Activated T-helper 1 cell treated with anti-CD3 and anti-CD28 coated beads, Interleukin-12 subunit alpha, Interleukin-12 subunit beta, Interleukin-2, Interleukin-4 antibody, amounts not matched to agents 30 ng/mL and 10 ng/mL and 1 ng/mL, durations not matched to agents 14 hours and 24 hours and 36 hours (primary cell): ENCODE measurements around the gene NEDD9. TPM values are rescaled to one million over a fixed set of nuclear protein-coding genes. Genes with fewer than 3 reads are reported as not detected.

ENCODE experiments used
- DNase-seq: peaks from one replicate; pipeline ENCODE4 v3.0.0; 2021; ENCODE audit warnings: low spot score
- H3K27ac Mint-ChIP-seq: one replicate; pipeline ENCODE4 v1.8.0; 2021; ENCODE audit warnings: mild to moderate bottlenecking, mixed read lengths
- H3K27me3 Mint-ChIP-seq: one replicate; pipeline ENCODE4 v1.8.0; 2022; ENCODE audit warnings: mild to moderate bottlenecking, moderate library complexity, mixed read lengths; ENCODE audit not compliant: insufficient read depth
- H3K36me3 Mint-ChIP-seq: one replicate; pipeline ENCODE4 v1.8.0; 2021; ENCODE audit warnings: low read depth, mixed read lengths
- H3K4me1 Mint-ChIP-seq: one replicate; pipeline ENCODE4 v1.8.0; 2021; ENCODE audit warnings: low read depth, mixed read lengths
- H3K4me3 Mint-ChIP-seq: one replicate; pipeline ENCODE4 v1.8.0; 2021; ENCODE audit warnings: mild to moderate bottlenecking, moderate library complexity, mixed read lengths
- H3K9me3 Mint-ChIP-seq: one replicate; pipeline ENCODE4 v1.8.0; 2021; ENCODE audit warnings: mixed read lengths
- intact Hi-C: fragments of 100-400 bp; cut with micrococcal nuclease; formaldehyde crosslinking; loops from one replicate; pipeline ENCODE4 v1.15.1; 2024
- total RNA-seq: library from RNA; stranded (reverse); gene quantifications from 2 replicates; pipeline ENCODE4 v1.2.3, GENCODE V29; 2022

Gene NEDD9
- total RNA-seq, 1 donor from 2014 or later = 53.2 TPM

GRCh38 chr6:11155589-11155988 is 76.9 kb downstream of the NEDD9 start:
- intact Hi-C loops = no loop called here
- Mint-ChIP-seq H3K36me3 (no peaks in the 10 kb centered on the region), H3K4me1 (peaks cover 21% of the 10 kb centered on the region), H3K9me3 (no peaks in the 10 kb centered on the region), H3K4me3 (no peak overlapping the region), H3K27me3 (peaks cover 8% of the 10 kb centered on the region), H3K27ac (no peak overlapping the region)
- DNase-seq = no peak

DNA sequence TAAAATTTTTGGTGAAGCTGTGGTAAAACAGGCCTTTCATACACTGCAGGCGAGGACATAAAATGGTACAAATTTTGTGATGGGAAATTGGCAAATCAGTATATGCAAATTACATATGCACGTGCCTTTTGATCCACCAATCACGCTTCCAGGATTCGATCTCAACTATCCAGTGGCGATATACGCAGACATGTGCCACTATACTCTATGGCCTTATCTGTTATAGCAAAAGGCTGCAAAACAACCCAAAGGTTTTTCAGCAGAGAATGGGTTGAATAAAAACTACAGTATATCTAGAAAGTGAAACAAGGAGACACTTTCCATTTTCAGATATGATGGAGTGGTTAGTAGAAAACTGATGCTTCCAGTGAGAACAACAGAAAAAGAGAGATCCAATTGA is 79.0 kb downstream of the NEDD9 start:
- Mint-ChIP-seq H3K4me3 (peak overlapping the region; percentile 74), H3K9me3 (no peaks in the 10 kb centered on the region), H3K27me3 (peaks cover 6% of the 10 kb centered on the region), H3K27ac (no peak overlapping the region), H3K36me3 (no peaks in the 10 kb centered on the region), H3K4me1 (peaks cover 21% of the 10 kb centered on the region)
- DNase-seq = no peak
- intact Hi-C loops = no loop called here

DNA sequence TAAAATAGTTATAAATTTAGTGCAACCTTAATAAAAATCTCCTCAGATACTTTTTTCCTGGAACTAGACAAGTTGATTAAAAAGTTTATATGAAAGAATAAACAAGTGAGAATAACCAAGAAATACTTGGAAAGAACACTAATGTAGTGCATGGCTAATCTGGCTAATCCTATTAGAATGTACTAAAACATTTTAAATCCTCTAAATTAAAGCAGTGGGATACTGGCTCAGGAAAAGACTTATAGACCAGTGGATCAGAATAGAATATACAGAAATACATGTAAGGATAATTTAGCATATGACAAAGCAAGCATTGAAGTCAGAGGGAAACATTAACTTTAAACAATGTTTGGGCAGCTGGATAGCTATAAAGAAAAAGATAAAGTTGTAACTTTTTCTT is 79.9 kb downstream of the NEDD9 start:
- Mint-ChIP-seq H3K4me3 (no peak overlapping the region), H3K9me3 (no peaks in the 10 kb centered on the region), H3K27me3 (peaks cover 6% of the 10 kb centered on the region), H3K27ac (no peak overlapping the region), H3K4me1 (peaks cover 21% of the 10 kb centered on the region), H3K36me3 (no peaks in the 10 kb centered on the region)
- DNase-seq = no peak
- intact Hi-C loops = no loop called here

DNA sequence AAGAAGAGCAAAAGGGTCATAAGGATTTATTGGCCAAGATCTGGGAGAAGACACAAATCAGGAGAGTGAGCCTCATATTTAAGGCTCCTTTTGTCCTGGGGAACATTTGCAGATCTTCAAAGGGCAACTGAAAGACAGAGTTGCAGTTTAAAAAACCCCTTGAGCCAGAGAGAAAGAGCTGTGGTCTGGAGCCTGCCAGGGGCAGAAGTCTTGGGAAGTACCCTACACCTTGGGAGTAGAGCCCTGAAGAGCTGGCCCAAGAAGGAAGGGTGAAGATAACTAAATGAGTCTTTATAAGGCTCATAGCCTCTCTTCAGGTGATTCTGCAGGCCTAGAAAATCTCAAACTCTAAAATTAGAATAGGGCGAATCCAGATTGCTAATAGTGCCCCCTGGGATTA is 81.0 kb downstream of the NEDD9 start:
- intact Hi-C loops = no loop called here
- peaks cover 3% of the 10 kb centered on the region for H3K27me3 Mint-ChIP-seq
- no peaks in the 10 kb centered on the region for H3K36me3 Mint-ChIP-seq
- H3K4me3 Mint-ChIP-seq = no peak overlapping the region
- peaks cover 21% of the 10 kb centered on the region for H3K4me1 Mint-ChIP-seq
- no peaks in the 10 kb centered on the region for H3K9me3 Mint-ChIP-seq
- no peak overlapping the region for H3K27ac Mint-ChIP-seq
- no peak for DNase-seq

GRCh38 chr6:11149551-11149950 is 82.9 kb downstream of the NEDD9 start:
- no peak overlapping the region for H3K27ac Mint-ChIP-seq
- H3K4me1 Mint-ChIP-seq = peaks cover 18% of the 10 kb centered on the region
- H3K4me3 Mint-ChIP-seq = no peak overlapping the region
- DNase-seq = no peak
- no peaks in the 10 kb centered on the region for H3K27me3 Mint-ChIP-seq
- H3K36me3 Mint-ChIP-seq = no peaks in the 10 kb centered on the region
- intact Hi-C loops = no loop called here
- H3K9me3 Mint-ChIP-seq = no peaks in the 10 kb centered on the region

DNA sequence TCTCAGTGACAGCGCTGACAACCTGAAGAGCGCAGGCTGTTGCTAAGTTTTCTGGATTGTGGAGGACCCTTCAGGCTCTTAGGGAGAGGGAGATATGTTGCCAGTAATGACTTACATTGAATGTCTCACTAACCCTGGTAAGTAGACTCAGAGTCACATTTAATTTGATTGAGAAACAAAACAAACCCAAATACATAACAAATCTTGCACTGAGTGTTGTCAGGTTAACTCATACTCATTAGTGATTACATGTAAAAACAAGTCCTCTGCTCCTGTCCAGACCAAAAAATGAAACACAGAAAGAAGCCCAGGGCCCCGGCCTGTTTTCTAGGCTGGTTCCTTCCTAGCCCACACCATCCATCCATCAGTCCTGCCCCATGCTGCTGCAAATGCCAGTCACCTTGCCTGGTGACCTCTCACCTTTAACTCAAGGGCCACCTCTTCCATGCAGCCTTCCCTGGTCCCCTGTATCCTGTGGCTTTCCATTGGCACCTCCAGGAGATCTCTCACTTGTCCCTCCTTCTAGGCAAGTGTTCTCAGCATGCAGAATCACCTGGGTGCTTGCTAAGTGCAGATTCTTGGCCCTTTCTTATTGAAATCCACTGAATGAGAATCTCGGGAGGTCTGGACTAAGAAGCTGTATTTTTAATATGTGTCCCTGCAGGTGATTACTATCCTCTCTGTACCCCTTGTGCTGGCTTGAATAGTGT is 86.2 kb downstream of the NEDD9 start:
- Mint-ChIP-seq H3K27me3 (peaks cover 1% of the 10 kb centered on the region), H3K4me3 (no peak overlapping the region), H3K36me3 (no peaks in the 10 kb centered on the region), H3K27ac (peak overlapping the region; percentile 45), H3K4me1 (peaks cover 13% of the 10 kb centered on the region), H3K9me3 (no peaks in the 10 kb centered on the region)
- DNase-seq = no peak
- intact Hi-C loops = no loop called here

DNA sequence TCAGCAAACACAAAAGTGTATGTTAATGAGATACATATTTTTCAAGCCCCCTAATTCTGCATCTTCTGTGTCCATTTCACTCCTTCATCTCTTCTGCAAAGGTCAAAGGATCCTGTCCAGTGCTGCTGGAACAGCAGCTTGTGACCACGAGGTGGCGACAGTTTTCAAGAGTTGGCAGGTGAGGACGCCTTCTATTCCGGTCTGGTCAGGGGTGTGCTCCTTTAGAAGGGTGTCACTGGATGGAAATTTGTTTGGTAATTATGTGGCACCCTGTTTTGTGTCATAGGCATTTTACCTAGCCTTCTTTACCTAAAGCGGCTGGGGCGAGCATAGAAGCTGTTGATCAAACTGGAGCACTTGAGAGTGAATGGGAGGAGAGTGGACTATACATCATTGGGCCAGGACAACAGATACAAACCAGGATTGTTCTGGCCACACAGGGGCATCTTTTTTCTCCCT is 88.0 kb downstream of the NEDD9 start:
- Mint-ChIP-seq H3K4me3 (no peak overlapping the region), H3K27ac (no peak overlapping the region), H3K4me1 (peaks cover 16% of the 10 kb centered on the region), H3K9me3 (no peaks in the 10 kb centered on the region), H3K27me3 (peaks cover 1% of the 10 kb centered on the region), H3K36me3 (no peaks in the 10 kb centered on the region)
- peak; percentile 65 for DNase-seq
- intact Hi-C loops = loop anchor here (1.0 to 5.0 kb wide), 10 partner anchors 28 to 431 kb away; partner anchors contain the start of gene SMIM13

- Mint-ChIP-seq H3K4me3 (no peak overlapping the region), H3K27me3 (peaks cover 1% of the 10 kb centered on the region), H3K4me1 (peaks cover 23% of the 10 kb centered on the region), H3K27ac (no peak overlapping the region), H3K9me3 (no peaks in the 10 kb centered on the region), H3K36me3 (no peaks in the 10 kb centered on the region)
- intact Hi-C loops = loop anchor here (1.0 to 5.0 kb wide), 10 partner anchors 29 to 432 kb away; partner anchors contain the start of gene SMIM13
- DNase-seq = no peak
These were observed 88.8 kb downstream of the NEDD9 start for GRCh38 chr6:11143394-11144371.

- Mint-ChIP-seq H3K4me1 (peaks cover 23% of the 10 kb centered on the region), H3K9me3 (no peaks in the 10 kb centered on the region), H3K4me3 (no peak overlapping the region), H3K27me3 (peaks cover 1% of the 10 kb centered on the region), H3K36me3 (no peaks in the 10 kb centered on the region), H3K27ac (no peak overlapping the region)
- intact Hi-C loops = loop anchor here (5.0 kb wide), 1 partner anchor 190 kb away; no protein-coding TSS in a partner anchor
- DNase-seq = no peak
These were observed 90.0 kb downstream of the NEDD9 start for GRCh38 chr6:11142296-11143027.

DNA sequence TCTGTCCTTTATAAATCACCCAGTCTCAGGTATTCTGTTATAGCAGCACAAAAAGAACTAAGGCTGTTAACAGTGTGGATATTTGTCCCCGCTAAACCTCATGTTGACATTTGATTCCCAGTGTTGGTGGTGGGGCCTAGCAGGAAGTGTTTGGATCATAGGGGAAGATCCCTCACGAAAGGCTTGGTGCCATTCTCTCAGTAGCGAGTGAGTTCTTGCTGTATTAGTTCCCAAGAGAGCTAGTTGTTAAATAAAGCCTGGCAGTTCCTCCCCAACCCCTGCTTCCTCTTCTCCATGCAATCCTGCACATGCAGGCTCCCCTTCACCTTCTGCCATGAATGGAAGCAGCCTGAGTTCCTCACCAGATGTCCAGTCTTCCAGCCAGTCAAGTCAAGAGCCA is 91.2 kb downstream of the NEDD9 start:
- intact Hi-C loops = loop anchor here (5.0 kb wide), 1 partner anchor 189 kb away; no protein-coding TSS in a partner anchor
- no peak for DNase-seq
- peaks cover 2% of the 10 kb centered on the region for H3K36me3 Mint-ChIP-seq
- peaks cover 23% of the 10 kb centered on the region for H3K4me1 Mint-ChIP-seq
- H3K9me3 Mint-ChIP-seq = no peaks in the 10 kb centered on the region
- no peak overlapping the region for H3K27ac Mint-ChIP-seq
- H3K27me3 Mint-ChIP-seq = peaks cover 1% of the 10 kb centered on the region
- H3K4me3 Mint-ChIP-seq = no peak overlapping the region

GRCh38 chr6:11140056-11140455 is 92.4 kb downstream of the NEDD9 start:
- Mint-ChIP-seq H3K27me3 (peaks cover 1% of the 10 kb centered on the region), H3K4me3 (no peak overlapping the region)
- intact Hi-C loops = loop anchor here (5.0 kb wide), 1 partner anchor 188 kb away; no protein-coding TSS in a partner anchor

More at GRCh38 chr6:11140056-11140455, 92.4 kb downstream of the NEDD9 start:
- no peaks in the 10 kb centered on the region for H3K9me3 Mint-ChIP-seq
- H3K4me1 Mint-ChIP-seq = peaks cover 23% of the 10 kb centered on the region
- H3K36me3 Mint-ChIP-seq = peaks cover 6% of the 10 kb centered on the region
- DNase-seq = no peak
- H3K27ac Mint-ChIP-seq = no peak overlapping the region
